NCI-H2107 treated with DMSO at 0.1 percent for 48 hours (cell line): ENCODE measurements around the gene TMEFF2.

Source experiments
- DNase-seq: peaks from one replicate; lab custom pipeline; 2025; ENCODE audit not compliant: unreplicated experiment; lab: John Stamatoyannopoulos, UW

Gene TMEFF2

DNA sequence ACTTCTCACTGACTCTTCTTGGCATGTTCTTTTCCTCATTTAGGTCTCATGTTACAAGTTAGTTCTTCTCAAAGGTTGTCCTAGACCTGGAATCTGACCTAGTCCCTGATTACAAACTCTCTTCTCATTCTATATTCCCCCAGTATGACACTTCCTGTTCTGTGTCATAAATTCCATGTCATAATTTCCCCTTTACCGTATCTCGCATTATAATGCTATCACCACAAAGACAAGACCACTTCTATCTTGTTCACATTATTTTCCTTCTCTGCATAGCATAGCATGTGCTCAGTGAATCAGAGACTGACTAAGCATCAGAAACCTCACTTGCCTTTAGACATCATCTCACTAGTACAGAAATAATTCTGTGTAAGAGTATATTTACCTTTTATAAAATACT, 284.2 kb downstream of the TMEFF2 start:
- no peak for DNase-seq

DNA sequence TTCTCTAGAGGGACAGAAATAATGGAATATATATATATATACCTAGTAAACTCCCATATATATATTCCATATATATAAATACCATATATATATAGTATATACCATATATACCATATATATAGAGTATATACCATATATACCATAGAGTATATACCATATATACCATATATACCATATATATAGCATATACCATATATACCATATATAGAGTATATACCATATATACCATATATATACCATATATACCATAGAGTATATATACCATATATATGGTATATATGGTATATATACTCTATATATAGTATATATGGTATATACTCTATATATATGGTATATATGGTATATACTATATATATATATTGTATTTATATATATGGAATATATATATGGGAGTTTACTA, 285.9 kb downstream of the TMEFF2 start:
- DNase-seq: no peak

DNA sequence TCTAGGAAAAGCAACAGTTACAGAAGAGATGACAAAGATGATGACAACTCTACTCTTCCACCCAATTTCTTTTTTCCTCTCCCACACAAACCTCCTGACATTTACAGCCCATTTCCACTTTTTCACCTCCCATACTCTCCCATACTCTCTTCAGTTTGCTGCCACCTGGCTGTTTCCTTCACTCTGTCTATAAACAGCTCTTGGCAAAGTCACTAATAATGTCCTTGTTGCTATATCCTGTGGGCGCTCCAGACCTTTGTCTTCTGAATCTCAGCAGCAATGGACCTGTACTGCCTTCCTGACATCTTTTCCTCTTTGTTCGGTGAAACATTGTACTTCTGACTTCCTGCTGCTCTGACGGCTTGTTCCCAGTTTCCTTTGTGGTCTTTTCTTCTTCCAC, 287.2 kb downstream of the TMEFF2 start:
- DNase-seq: no peak

DNA sequence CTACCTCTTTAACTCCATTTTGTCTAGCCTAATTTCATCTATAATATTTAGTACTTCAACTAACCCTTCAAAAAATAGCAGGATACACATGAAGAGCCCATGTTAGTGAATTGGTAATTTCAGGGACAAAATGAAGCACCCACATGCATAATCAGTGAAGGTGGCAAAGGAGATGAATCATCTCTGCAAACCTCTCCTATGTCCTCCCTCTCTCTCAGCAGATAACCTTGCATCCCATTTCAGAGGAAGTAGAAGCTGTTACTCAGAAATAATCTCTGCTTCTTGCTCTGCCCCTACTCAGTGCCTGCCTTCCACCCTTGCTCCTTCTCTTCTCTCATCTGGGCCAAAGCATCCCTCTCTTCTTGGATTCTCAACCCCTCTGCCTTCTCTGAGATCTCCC, 287.6 kb downstream of the TMEFF2 start:
- DNase-seq: no peak

DNA sequence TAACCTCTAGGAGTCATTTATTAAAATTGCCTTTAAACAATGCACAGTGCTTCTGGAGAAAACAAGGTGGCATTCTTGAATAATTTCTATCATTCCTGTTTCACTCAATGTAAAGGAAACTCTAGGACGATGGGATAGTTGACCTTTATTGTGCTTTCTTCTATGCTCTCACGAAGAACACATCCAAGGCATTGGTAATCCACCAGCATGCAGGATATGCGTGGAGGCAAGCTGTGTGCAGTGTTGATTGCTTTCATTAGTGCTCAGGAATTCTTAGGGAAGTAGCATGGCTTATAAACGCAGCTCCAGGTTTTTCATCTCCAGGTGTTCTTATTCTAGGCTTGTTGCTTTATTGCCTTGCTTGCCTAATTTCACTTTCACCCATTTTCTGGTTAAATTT, 289.4 kb downstream of the TMEFF2 start:
- no peak for DNase-seq

DNA sequence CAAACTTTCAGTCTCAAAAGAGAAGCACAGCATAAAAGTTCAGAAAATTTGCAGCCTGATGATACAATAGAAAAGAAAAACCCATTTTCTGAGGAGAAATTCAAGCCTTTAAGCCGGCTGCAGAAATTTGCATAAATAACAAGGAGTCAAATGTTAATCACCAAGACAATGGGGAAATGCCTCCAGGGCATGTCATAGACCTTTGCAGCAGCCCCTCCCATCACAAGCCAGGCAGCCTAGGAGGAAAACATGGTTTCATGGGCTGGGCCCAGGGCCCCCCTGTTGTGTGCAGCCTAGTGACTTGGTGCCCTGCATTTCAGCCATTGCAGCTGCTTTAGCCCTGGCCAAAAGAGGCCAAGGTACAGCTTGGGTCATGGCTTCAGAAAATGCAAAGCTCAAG, 293.7 kb downstream of the TMEFF2 start:
- no peak for DNase-seq

DNA sequence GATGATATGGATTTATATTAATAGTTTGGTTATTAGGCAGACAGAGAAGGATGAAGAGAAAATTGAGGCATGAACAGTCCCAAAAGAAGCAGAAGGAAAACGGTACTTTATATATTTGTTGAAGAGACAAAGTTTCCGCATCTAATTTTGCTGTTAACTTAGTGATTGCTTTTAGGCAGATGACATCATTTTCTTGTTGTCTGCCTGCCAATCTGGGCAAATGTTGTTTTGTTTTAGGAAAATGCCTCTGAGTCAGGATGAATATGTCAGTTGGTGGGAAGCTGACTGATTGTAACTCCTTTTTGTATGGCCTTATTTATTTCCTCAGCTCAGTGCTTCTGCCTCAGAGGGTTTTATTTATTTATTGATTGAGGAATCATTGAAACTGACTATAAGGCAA, 295.3 kb downstream of the TMEFF2 start:
- DNase-seq: no peak
